HG03280 (cell line): ENCODE measurements around the gene NOL6.
"Not testable (repeated sequence)": the region's sequence is repeated elsewhere in the genome, so short reads cannot be mapped to it uniquely, and the experiment has no call there.

ENCODE experiments used
- ATAC-seq: cut with Tn5 transposase; IDR thresholded peaks from one replicate; pipeline ENCODE4 v1.9.1; 2021; ENCODE audit warnings: mild to moderate bottlenecking, moderate library complexity; ENCODE audit not compliant: unreplicated experiment

NOL6 gene

DNA sequence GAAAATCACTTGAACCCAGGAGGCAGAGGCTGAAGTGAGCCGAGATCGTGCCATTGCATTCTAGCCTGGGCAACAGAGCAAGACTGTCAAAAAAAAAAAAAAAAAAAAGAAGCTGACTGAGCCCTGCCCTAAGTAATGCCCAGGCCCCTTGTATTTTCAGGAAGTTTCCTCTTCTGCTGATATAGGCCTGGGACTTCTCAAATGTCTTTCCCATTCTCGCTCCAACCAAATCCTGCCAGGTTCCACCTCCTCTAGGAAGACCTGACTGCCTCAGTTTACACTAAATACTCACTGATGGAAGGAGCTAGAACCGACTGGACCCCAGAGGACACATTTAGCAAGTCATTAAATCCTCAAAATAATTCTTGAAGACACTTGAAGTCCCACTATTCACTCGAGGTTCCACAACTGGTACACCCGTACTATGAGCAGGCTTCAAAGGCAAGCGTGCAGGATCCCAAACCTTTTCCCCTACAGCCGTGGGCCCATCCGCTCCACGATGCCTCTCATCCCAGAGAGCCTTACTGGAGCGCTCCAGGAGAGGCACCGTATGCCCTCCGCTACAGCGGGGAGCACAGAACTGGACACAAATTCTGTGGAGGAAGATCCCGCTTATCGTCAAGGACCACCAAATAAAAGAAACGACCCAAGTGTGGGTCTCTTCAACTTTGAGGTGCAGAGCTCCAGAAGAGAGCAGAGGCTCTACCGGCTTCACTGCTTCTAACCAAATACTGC is 676 bp downstream of the NOL6 start:
- ATAC-seq = no peak

DNA sequence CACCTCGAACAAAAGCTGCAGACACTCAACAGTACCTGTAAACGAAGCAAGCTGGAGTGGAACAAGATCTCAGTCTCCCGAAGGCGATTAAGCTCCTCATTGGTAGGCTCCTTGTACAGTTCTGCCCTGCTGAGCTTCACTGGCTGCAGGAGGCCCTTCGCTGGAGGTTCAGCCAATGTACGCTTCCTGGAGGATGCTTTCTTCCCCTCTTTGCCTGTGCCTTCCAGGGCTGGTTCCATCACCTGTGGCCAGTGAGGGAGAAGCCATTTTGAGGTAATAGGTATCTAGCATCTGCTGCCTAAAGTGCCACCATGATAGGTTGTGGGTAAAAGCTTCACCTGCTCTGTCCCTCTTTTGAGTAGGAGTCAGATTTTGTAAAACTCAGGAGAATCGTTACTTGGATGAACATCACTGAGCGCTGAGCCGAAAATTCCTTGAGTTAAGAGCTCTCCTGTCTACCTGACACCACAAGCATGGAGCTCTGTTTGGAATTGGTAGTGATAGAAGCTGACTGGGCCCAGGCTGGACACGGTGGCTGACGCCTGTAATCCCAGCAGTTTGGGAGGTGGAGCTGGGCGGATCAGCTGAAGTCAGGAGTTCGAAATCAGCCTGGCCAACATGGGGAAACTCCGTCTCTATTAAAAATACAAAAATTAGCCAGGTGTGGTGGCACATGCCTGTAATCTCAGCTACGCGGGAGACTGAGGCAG is 1.4 kb downstream of the NOL6 start:
- ATAC-seq = no peak

DNA sequence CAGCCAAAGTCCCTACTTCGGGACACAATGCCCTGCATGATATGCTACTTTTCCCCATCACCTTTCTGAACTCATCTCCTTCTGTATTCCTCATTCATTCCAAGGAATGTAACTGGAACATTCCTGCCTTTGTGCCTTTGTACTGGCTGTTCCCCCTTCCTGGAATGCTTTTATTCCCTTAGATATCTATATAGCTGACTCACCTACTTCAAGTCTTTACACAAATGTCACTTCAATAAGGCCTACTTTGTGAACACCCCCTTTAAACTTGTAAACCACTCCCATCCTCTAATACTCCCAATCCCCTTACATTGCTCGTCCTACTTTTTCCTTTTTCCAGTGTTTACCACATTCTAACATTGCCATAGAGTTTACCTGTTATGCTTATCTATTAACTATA is 2.4 kb downstream of the NOL6 start:
- no peak for ATAC-seq

DNA sequence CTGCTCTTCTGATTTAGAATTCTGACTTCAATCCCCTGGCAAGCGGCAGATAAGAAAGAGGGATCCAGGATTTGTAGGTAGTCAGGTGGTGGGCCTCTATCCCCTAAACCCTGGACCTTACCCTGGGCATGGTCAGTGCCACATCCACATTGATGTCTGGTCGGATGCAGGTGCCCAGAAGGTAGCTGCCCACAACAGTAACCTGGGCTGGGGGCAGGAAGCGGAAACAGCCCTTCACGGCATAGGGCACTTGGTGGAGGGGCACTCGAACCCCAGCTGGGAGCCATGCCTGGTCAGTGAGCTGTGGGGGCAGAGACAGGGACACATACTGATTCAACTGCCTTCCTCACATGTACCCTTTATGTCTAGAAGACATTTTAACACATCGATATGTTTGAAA is 3.8 kb downstream of the NOL6 start:
- no peak for ATAC-seq

DNA sequence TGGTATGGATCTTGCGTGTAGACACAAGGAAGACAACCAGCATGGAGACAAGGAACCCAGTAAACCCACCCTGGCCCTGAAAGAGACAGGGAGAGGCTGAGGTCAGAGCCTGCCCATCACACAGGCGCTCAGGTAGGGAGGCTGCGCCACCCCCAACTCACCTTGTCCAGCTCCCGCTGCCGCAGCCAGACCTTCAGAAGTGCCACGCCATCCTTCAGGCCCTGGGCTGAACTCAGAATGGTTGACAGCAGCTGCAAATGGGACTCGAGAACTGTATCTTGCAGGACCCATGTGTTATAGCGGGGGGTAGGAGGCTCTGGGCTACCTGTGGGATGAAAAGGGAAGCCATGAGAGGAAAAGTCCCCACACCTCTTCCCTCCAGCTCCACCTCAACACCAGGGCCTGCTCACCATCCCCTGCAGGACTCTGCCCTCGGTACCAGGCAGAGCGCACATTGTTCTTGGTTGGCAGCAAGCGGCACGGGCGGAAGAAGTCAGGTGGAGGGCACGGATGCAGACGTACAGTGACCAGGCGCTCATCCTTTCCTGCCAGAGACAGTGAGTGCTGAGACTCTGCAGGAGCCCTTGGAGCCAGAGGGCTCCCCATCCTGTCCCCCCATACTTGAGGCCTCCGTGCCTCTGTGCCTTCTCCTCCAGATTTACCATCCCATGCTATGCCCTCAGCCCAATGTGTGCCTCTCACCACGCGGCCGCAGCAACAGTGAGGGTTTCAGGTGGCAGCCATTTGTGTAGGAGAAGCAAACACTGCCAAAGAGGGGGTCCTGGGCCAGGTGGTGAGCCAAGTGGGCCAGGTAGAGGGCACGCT is 4.7 kb downstream of the NOL6 start:
- no peak for ATAC-seq

DNA sequence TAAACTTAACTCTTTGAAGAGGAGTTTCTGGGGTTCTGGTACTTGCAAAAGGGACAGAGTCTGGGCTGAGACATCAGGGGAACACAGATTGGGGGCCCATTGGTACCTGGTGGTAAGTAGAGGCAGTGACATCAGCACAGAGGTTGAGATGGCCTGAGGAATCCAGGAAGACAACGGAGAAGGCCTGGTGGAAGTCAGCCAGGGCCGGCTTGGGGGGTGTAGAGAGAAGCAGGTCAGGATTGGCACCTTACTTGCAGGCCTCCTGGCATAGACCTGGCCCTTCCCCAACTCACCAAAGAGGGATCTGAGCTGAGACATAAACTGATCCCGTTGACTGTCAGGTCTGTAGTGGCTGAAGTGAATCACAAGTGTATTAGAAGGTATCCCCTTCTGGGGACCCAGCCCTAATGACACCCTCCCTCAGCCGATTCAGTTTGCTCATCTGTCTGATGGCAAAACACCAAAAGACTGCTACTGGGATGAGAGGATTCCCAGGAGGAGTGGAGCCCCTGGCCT is 5.5 kb downstream of the NOL6 start:
- no peak for ATAC-seq

DNA sequence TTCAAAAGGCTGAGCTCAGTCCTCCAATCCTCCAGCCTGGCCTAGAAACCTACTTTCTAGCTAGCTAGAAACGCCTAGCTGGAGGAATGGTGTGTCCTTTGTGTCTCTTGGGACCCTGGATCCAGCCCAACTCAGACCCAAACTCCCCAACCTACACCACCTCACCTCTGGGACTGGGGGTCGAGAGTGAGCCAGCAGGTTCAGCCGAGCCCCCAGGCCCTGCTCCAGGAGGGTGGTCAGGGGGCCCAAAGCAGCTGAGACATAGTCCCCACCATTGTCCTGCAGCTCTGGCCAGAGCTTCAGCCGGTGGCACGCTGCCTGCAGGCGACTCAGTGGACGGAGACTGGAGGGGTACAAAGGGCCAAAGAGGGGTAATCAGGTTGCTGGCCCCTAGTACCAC is 6.2 kb downstream of the NOL6 start:
- no peak for ATAC-seq

DNA sequence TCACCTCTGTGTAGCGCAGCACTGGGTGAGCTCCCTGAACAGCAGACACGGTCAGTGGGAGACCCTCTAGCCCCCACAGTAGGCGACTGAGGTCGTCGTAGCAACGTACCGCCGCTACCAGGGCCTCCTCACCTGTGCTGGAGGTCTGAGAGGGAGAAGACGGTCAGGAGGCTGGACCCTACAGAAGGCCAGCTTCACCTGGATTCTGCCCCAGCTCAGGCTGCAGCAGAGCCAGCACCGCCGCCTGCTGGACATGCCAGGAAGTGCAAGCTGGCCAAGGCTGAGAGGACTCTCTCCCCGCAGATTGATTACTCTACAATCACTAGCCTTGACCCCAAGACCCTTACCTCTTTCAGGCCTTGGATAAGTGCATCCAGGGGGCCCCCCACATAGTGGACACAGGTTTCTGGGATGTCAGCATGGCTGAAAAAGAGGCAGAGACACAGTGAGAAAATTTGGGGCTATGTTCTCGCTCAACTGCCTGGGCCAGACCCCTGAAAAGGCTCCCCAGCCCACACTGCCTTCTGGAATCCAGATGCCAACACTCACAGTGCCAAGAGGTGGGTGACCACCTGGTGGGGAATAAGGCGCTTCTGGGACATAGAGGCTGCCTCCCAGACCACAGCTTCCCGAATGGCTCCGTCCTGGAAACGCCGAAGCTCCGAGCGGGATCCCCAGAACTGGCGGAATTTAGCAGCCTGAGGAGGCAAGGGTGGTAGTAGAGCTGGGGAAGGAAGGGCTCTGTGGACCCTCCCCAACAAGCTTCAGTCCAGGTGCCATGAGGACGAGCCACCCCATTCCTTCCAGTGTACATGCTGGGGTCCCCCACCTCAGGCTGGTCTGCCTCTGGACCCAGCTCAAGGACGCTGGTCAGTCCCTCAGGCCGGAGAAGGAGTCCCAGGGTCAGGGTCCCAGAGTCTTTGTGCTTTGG is 6.9 kb downstream of the NOL6 start:
- no peak for ATAC-seq

DNA sequence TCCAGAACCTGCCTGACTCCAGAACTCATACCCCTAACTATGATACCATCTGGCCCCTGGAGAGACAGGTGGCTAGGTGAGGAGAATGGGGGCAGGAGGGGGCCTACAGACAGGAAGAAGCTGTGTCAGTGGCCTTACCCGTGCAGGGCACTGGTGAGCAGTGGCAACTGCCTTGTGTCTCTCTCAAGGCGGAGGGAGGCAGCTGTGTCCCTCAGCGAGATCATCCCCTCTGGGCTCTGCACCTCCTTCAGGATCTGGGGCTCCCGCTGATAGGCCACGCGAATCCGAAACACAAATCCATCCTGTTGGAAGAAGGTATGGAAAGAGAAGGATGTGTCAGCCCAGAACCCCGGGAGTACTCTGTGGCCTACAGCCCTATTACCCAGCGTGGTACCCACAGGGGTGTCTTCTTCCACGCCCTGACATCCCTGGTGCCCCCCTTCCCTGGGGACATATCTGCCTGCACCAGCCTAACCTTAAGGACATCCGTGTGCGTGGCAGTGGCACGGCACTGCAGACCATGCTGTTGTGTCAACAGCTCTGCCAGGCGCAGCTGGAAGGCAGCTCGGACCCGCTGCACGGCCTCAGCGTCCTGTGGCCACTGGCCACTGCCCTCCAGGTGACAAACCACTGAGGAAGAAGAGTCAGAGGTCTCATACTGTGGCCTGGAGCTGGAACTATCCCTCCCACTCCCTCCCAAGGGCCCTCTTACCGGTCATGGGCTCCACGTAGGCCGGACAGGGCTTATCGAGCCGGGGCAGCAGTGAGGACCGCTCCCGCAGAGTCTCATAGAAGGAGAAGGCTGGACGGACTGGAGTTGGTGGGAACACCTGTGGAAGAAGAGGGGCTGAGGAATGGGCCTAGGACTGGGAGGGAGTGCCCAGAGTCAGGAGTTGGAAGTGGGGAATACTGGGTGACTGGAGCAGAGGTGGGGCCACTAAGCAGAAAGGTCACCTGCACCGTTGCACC is 7.8 kb downstream of the NOL6 start:
- ATAC-seq = no peak

DNA sequence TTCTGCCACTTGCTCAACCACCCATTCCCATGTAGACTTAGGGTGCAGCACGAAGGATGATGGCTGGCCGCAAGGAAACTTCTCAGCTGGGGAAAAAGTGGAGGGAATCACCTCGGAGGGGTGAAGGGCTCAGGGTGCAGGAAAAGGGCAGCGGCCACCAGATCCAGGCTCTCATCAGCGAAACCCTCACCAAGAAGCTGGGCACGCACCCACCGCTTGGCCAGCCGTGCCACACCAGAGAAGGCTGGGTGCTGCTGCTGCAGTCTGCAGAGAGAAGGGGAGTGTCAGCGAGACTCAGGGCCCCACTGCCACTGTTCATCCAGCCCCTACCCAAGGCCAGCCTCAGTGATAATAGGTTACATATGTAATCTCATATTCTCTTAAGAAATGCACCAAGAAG is 8.6 kb downstream of the NOL6 start:
- ATAC-seq = no peak

DNA sequence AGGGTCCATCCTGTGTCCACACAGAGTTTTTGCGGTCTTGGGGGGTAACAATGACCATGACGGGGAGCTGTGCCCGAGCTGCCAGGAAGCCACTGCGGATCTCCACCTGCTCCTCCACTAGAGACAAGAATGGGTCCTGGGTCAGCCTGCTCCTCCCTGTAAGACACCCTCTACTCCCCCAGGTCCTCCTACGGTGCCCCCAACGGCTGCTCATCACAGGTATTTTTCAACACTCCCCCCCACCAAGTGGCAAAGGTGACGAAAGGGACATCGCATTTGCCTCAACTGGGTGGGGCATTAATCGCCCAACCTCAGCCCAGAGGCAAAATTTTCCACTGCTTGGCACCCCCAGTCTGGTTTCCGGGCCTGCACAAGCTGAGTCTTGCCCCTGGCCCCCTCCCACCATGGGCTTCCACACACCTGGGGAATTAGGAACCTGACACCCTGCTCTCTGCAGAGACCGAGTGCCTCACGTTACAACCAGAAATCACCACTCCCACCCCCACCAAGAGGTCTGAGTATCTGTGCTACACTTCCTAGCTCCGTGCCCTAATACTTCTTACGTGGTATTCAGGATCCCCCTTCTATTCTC is 9.6 kb downstream of the NOL6 start:
- ATAC-seq = no peak

DNA sequence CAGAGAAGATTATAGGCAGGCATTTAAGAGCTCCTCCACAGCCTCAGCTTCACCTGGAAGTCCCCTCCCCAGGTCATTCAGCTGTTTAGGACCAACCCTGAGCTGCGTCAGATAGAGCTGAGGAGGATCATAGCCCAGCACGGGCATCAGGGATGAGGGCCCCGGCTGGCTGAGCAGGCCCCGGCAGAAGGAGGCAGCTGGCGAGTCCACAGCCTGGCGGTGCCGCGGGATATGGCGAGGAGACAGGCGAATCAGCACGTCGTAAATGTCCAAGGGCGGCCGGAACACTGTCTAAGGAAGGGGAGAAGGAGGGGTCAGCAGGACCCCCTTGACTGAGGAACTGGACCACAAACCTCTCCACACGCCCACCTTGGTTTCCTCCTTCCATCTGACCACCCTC is 10.6 kb downstream of the NOL6 start:
- no peak for ATAC-seq

DNA sequence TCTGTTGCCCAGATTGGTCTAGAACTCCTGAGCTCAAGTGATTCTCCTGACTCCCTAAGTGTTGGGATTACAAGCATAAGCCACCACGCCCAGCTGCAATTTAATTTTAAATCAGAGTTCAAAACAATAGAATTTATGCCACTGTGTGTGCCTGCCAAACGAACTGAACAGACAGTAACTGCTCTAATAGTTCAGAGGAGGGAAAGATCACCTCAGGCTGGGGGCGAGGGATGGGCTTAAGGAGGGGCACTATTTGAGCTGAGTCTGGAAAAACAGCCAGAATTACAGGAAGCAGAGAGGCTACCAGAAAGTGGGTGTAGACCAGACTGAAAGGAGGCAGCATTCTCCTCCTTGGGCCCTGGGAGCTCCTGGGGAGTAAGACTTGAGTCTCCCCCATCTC is 12.2 kb downstream of the NOL6 start:
- no peak for ATAC-seq

DNA sequence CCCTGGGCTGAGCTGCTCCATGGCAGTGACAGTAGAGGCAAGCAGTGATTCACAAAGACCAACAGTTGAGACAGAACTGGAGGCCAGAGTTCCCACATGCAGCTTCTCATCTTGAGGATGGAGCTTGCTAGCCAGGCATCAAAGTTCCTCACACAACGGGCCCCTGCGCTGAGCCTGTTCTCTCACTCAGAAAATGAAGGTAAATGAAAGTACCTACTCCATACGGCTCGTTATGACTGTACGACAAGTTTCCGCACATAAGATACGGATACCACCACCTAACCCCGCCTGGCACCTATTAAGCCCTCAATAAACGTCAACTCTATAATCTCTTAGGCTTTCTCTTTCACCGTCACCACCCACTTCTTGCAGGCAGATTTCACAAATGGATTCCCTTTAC is 12.9 kb downstream of the NOL6 start:
- no peak for ATAC-seq

DNA sequence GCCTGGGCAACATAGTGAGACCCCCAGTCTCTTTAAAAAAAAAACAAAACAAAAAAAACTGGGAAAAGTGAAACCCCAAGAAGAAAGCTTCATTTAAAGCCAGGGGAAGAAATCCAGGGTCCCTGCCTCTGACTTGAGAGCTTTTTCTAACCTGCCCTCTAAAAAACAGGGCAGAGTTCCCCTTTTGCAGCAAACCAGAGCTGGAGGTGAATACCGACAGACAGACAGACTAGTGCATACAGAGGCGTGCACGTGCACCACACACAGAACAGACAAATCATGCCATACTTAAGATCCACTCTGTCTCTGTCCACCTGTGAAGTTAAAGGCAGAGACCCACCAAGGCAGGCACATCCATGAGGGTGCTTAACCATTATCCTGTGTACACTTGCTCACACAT is 14.6 kb downstream of the NOL6 start:
- ATAC-seq = no peak

DNA sequence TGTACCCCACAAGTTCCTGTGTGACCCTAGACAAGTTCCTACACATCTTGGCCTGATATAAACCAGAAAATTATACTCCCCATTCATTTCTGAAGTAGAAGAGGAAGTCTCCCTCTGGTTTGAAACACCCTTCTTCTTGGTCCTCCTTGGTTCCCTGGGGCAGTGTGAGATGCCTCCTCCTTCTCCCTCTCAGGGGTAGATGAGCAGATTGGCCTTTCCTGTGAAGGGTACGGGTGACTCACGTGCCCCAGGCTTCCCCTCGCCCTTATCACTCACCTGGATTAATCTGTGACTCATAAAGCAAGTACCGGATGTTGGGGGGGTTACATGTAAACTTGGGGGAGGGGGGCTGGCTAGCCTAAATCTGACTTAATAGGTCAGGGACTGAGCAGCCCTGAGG is 15.3 kb downstream of the NOL6 start:
- no peak for ATAC-seq

DNA sequence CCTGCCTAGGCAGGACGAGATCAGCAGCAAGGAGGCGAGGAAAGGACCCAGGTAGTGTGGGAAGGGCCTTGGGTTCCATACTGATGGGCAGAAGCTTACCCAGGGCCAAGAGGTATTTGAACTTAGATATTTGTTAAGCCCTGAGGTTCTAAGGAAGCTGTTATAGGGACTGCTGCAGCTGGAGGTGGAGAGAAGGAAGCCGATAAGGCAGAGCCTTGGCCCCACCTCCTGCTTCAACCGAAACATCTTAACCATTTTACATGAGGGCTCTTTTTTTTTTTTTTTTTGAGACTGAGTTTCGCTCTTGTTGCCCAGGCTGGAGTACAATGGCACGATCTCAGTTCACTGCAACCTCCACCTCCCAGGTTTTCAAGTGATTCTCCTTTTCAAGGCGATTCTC is 17.8 kb downstream of the NOL6 start:
- ATAC-seq = no peak

DNA sequence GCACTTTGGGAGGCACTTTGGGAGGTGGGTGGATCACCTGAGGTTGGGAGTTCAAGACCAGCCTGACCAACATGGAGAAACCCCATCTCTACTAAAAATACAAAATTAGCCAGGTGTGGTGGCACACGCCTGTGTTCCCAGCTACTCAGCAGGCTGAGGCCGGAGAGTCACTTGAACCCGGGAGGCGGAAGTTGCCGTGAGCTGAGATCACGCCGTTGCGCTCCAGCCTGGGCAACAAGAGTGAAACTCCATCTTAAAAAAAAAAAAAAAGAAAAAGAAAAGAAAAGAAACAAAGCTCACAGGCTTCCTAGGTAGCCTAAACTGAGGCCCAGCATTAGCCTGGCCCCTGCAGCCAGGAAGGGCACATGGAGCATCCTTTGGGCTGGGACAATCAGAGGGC is 18.3 kb downstream of the NOL6 start:
- ATAC-seq = not testable (repeated sequence)

DNA sequence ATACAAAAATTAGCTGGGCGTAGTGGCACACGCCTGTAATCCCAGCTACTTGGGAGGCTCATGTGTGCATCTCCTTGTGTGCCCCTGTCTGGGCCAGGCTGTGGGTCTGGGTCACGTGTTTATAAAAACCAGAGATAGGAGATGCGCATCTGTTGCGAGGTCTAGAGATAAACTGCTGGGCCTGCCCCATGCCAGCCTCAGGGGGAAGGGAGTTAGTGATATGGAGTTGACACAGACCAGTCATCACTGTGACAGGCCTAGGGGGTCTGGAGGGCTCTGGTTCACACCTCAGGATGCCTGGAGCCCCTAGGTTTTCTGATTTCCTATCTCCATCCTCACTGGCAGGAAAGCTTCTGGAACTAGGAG is 19.1 kb downstream of the NOL6 start:
- not testable (repeated sequence) for ATAC-seq
